Medulla oblongata (tissue), 1 donor: Measurements from ENCODE around the gene CHST2.
A peak's percentile ranks its signal among the peaks of the same experiment; 100 is the strongest.

Experiments used
- DNase-seq: peaks from one replicate; pipeline ENCODE4 v3.0.0-alpha.2; 2015; ENCODE audit errors: extremely low spot score

Gene CHST2

GRCh38 chr3:143132246-143132980, 12.8 kb downstream of the CHST2 start:
- no peak for DNase-seq

- peak; percentile 39 for DNase-seq
Observed at GRCh38 chr3:143134471-143134870, 14.9 kb downstream of the CHST2 start.

- DNase-seq = peak; percentile 58
Observed at GRCh38 chr3:143135150-143135549, 15.6 kb downstream of the CHST2 start.

- no peak for DNase-seq
Observed at GRCh38 chr3:143137435-143138036, 18.0 kb downstream of the CHST2 start.

GRCh38 chr3:143138953-143139352, 19.4 kb downstream of the CHST2 start:
- DNase-seq = no peak

GRCh38 chr3:143139762-143140161, 20.2 kb downstream of the CHST2 start:
- no peak for DNase-seq

GRCh38 chr3:143140550-143140949, 21.0 kb downstream of the CHST2 start:
- DNase-seq = no peak

GRCh38 chr3:143142354-143142753, 22.8 kb downstream of the CHST2 start:
- no peak for DNase-seq

- DNase-seq = no peak
Observed at GRCh38 chr3:143145906-143146305, 26.3 kb downstream of the CHST2 start.

GRCh38 chr3:143146486-143147274, 27.1 kb downstream of the CHST2 start:
- DNase-seq = no peak

- DNase-seq = no peak
Observed at GRCh38 chr3:143147707-143148106, 28.1 kb downstream of the CHST2 start.

- DNase-seq = no peak
Observed at GRCh38 chr3:143150071-143150470, 30.5 kb downstream of the CHST2 start.

- no peak for DNase-seq
Observed at GRCh38 chr3:143151004-143151731, 31.6 kb downstream of the CHST2 start.

GRCh38 chr3:143152043-143152442, 32.5 kb downstream of the CHST2 start:
- DNase-seq = no peak

GRCh38 chr3:143155756-143156155, 36.2 kb downstream of the CHST2 start:
- no peak for DNase-seq

GRCh38 chr3:143158014-143158988, 38.7 kb downstream of the CHST2 start:
- no peak for DNase-seq

GRCh38 chr3:143160437-143160836, 40.9 kb downstream of the CHST2 start:
- DNase-seq = no peak

- peak; percentile 34 for DNase-seq
Observed at GRCh38 chr3:143163562-143164100, 44.1 kb downstream of the CHST2 start.

- no peak for DNase-seq
Observed at GRCh38 chr3:143165211-143165610, 45.6 kb downstream of the CHST2 start.

GRCh38 chr3:143165612-143166285, 46.2 kb downstream of the CHST2 start:
- DNase-seq = peak; percentile 26
